Vagina (tissue), 2 donors: ENCODE data around the gene PRSS27. TPM values are rescaled to one million over a fixed set of nuclear protein-coding genes. Genes with fewer than 3 reads are reported as not detected.
A peak's percentile ranks its signal among the peaks of the same experiment; 100 is the strongest.
"Not testable (repeated sequence)": the region's sequence is repeated elsewhere in the genome, so short reads cannot be mapped to it uniquely, and the experiment has no call there.

Source experiments
- DNase-seq, 2 donors: peaks; one replicate each; pipeline ENCODE4 v3.0.0-alpha.2; 2017; ENCODE audit errors: extremely low spot score in 2 of 2
- H3K27ac ChIP-seq: fragments of 200-600 bp; sonication (generic); one replicate; pipeline ENCODE4 v1.5.1; 2019
- H3K27me3 ChIP-seq: fragments of 200-600 bp; sonication (generic); one replicate; pipeline ENCODE4 v1.5.1; 2019
- H3K36me3 ChIP-seq, 2 donors: fragments of 200-600 bp; sonication (generic); one replicate each; pipeline ENCODE4 v1.5.1; 2017 to 2019
- H3K4me1 ChIP-seq: fragments of 200-600 bp; sonication (generic); one replicate; pipeline ENCODE4 v1.5.1; 2019
- H3K4me3 ChIP-seq, 2 donors: fragments of 200-600 bp; sonication (generic); 1 replicate in 1 of 2; 2 replicates in 1 of 2; pipeline ENCODE4 v1.5.1; 2016 to 2019
- H3K9me3 ChIP-seq: fragments of 200-600 bp; sonication (generic); one replicate; pipeline ENCODE4 v1.5.1; 2019
- CTCF ChIP-seq, 3 experiments: fragments of 450-650 bp in 2 of 3; fragments of 200-600 bp in 1 of 3; sonication (generic) in 1 of 3; IDR thresholded peaks; one replicate each; pipeline ENCODE4 v1.5.1; 2017 to 2019; ENCODE audit warnings: antibody characterized with exemption in 3 of 3, mild to moderate bottlenecking in 2 of 3, moderate library complexity in 2 of 3
- POLR2A ChIP-seq, 2 donors: fragments of 450-650 bp; IDR thresholded peaks; one replicate each; pipeline ENCODE4 v1.6.1; 2017; ENCODE audit warnings: antibody characterized with exemption in 2 of 2, mild to moderate bottlenecking in 2 of 2, moderate library complexity in 2 of 2
- POLR2AphosphoS5 ChIP-seq, 2 donors: sonication (generic); formaldehyde crosslinking; IDR thresholded peaks; one replicate each; pipeline ENCODE4 v1.9.0; 2017; ENCODE audit warnings: antibody characterized with exemption in 2 of 2, mild to moderate bottlenecking in 2 of 2, low read depth in 1 of 2; ENCODE audit not compliant: insufficient read depth in 1 of 2
- intact Hi-C: fragments of 100-400 bp; cut with DNase I; formaldehyde crosslinking; loops from one replicate; pipeline ENCODE4 v1.15.1; 2023
- total RNA-seq: library from RNA; depleted of rRNA; stranded (reverse); fragments of >200 nt; gene quantifications from one replicate; pipeline ENCODE4 v1.2.3, GENCODE V29; 2016

PRSS27 gene
- total RNA-seq, 1 donor from 2014 or later = 61.6 TPM

DNA sequence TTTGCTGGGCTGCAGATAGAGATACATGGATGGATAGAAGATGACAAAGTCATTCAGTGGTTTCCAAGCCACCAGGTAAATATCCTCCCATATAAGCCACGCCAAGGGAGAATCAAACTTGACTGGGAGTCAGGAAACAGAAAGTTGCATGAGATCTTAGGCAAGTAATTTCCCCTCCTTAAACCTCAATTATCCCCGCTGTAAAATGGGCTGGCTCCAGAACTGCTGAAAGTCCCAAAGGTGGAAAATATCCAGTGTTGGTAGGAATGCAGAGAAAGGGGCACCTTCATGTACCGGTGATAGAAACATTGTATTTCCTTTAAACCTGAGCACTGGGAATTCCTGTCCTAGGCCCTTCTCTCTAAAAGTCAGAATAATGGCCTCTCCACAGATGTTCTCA lies 43.1 kb downstream of the PRSS27 start:
- H3K9me3 ChIP-seq, intact Hi-C loops, DNase-seq, H3K4me3 ChIP-seq, H3K27me3 ChIP-seq, H3K27ac ChIP-seq, H3K36me3 ChIP-seq: not testable (repeated sequence)
- peaks cover 27% of the 10 kb centered on the region for H3K4me1 ChIP-seq

DNA sequence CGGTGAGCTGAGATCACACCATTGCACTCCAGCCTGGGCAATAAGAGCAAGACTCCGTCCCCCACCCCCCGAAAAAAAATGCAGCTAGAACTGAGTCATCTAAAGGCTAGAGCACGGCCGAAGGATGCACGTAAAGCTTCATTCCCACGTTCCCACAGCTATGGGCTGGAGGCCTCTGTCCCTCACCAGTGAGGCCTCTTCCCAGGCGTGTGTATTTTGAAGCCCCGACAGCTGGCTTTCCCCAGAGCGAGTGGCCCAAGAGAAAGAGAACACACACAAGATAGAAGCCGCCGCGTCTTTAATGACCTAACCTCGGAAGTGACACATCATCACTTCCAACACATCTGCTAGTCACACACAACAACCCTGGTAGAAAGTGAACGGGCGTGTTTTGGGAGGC lies 44.3 kb downstream of the PRSS27 start:
- Histone ChIP-seq H3K4me3 (no peak overlapping the region), H3K27me3 (no peaks in the 10 kb centered on the region), H3K9me3 (no peaks in the 10 kb centered on the region), H3K4me1 (peaks cover 23% of the 10 kb centered on the region), H3K27ac (no peak overlapping the region), H3K36me3 (no peaks in the 10 kb centered on the region)
- no peak for DNase-seq
- intact Hi-C loops = no loop called here
- TF ChIP-seq POLR2AphosphoS5 (IDR thresholded peaks at IDR 0.05; ENCODE audit: insufficient read depth in 1 of 2, low read depth in 1 of 2) (no peak), CTCF (IDR thresholded peaks at IDR 0.05) (no peak), POLR2A (IDR thresholded peaks at IDR 0.05) (no peak)

GRCh38 chr16:2675021-2675420 lies 45.0 kb downstream of the PRSS27 start:
- Histone ChIP-seq H3K27ac (no peak overlapping the region), H3K27me3 (no peaks in the 10 kb centered on the region)
- TF ChIP-seq CTCF (IDR thresholded peaks at IDR 0.05) (no peak), POLR2AphosphoS5 (IDR thresholded peaks at IDR 0.05; ENCODE audit: insufficient read depth in 1 of 2, low read depth in 1 of 2) (no peak), POLR2A (IDR thresholded peaks at IDR 0.05) (no peak)

GRCh38 chr16:2673066-2673999 lies 46.7 kb downstream of the PRSS27 start:
- intact Hi-C loops = no loop called here
- Histone ChIP-seq H3K9me3 (no peaks in the 10 kb centered on the region), H3K36me3 (peaks cover 0 to 7% of the 10 kb centered on the region in 2 donors), H3K4me3 (peak overlapping the region; percentile 61 to 64), H3K27ac (peak overlapping the region; percentile 72), H3K27me3 (no peaks in the 10 kb centered on the region), H3K4me1 (peaks cover 32% of the 10 kb centered on the region)
- DNase-seq = peak in 1 of 2 donors; percentile 94
- no peak for TF ChIP-seq CTCF (IDR thresholded peaks at IDR 0.05)
- TF ChIP-seq POLR2AphosphoS5 (IDR thresholded peaks at IDR 0.05; ENCODE audit: insufficient read depth in 1 of 2, low read depth in 1 of 2) = peak; percentile 13 to 68
- TF ChIP-seq POLR2A (IDR thresholded peaks at IDR 0.05) = peak in 1 of 2 donors; percentile 56

More at GRCh38 chr16:2675021-2675420, 45.0 kb downstream of the PRSS27 start:
- no peak for DNase-seq
- peaks cover 26% of the 10 kb centered on the region for H3K4me1 ChIP-seq
- H3K36me3 ChIP-seq = no peaks in the 10 kb centered on the region
- intact Hi-C loops = no loop called here
- no peaks in the 10 kb centered on the region for H3K9me3 ChIP-seq
- no peak overlapping the region for H3K4me3 ChIP-seq

DNA sequence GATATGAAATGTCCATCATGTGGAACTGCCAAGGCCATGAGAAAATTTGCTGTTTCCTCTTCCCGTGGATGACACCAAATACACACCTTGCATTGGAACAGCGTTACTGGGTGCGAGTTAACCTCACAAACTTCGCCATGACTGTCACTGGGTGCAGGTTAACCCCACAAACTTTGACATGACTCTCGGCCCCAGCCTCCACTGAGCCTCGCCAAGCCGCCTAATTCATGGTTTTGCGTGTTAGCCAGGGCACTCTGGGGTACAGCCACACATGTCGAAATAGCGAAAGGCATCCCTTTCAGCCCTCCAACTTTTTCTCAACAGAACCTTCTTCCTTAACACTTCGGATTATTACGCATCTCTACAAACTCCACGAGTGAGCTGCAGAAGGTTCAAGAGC lies 48.3 kb downstream of the PRSS27 start:
- Histone ChIP-seq H3K4me3 (peak overlapping the region in 1 of 2 donors; percentile 64), H3K9me3 (no peaks in the 10 kb centered on the region), H3K4me1 (peaks cover 32% of the 10 kb centered on the region), H3K27ac (peak overlapping the region; percentile 24), H3K27me3 (no peaks in the 10 kb centered on the region), H3K36me3 (peaks cover 0 to 13% of the 10 kb centered on the region in 2 donors)
- DNase-seq = no peak
- no peak for TF ChIP-seq CTCF (IDR thresholded peaks at IDR 0.05)
- no peak for TF ChIP-seq POLR2AphosphoS5 (IDR thresholded peaks at IDR 0.05; ENCODE audit: insufficient read depth in 1 of 2, low read depth in 1 of 2)
- intact Hi-C loops = no loop called here

DNA sequence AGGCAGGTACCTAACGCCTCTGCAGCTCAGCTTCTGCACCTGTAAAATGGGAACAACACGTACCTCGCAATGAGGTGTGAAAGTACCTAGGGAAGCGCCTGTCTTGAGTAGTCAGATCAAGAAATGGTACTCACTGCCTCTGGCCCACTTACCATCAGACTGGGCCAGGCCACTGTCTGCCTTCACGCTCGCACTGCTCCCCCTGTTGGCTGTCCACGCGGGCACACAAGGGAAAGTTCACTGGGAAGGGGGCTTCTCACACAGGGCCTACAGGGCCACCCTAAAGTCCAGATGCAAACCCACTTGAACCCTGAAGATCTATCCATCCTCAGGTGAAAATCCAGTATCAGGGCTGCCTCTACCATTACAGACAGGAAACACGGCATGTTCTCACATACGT lies 48.8 kb downstream of the PRSS27 start:
- DNase-seq, H3K27me3 ChIP-seq, H3K27ac ChIP-seq, H3K4me3 ChIP-seq, intact Hi-C loops, H3K9me3 ChIP-seq: not testable (repeated sequence)
- Histone ChIP-seq H3K36me3 (peaks cover 0 to 13% of the 10 kb centered on the region in 2 donors), H3K4me1 (peaks cover 32% of the 10 kb centered on the region)
